Erythroblast (primary cell): ENCODE measurements around the gene CHMP4A.

Source experiments
- DNase-seq, 2 experiments: peaks; one replicate each; lab custom pipeline; 2025; lab: John Stamatoyannopoulos, UW
- GATA1 ChIP-seq: IDR thresholded peaks from 2 replicates; pipeline ENCODE4 v1.6.1; 2011; ENCODE audit warnings: low read depth, mild to moderate bottlenecking, control low read depth, low read length, moderate library complexity
- POLR2A ChIP-seq: IDR thresholded peaks from 2 replicates; pipeline ENCODE4 v1.6.1; 2011; ENCODE audit warnings: mild to moderate bottlenecking, low read length

Gene CHMP4A

GRCh38 chr14:24238527-24239037, 25.3 kb upstream of the CHMP4A start:
- DNase-seq, result no peak
- TF ChIP-seq GATA1 (no peak), POLR2A (no peak)

DNA sequence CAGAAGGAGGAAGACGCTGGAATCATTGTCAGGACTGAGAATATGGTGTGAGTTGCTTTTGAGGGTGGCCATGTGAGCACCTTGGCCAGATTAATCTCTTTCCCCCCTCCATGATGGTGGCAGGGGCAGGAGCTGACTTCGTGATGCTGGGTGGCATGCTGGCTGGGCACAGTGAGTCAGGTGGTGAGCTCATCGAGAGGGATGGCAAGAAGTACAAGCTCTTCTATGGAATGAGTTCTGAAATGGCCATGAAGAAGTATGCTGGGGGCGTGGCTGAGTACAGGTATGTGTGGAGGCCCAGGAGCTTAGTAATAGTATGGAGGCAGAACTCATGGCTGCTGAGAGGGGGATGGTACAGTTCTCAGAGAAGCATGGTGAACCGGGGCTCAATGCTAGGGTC, 24.8 kb upstream of the CHMP4A start:
- DNase-seq, result no peak

GRCh38 chr14:24237463-24237955, 24.2 kb upstream of the CHMP4A start:
- no peak for DNase-seq
- TF ChIP-seq GATA1 (no peak), POLR2A (no peak)

More for the DNA sequence above, 24.8 kb upstream of the CHMP4A start:
- TF ChIP-seq POLR2A, result no peak
- no peak for TF ChIP-seq GATA1

- DNase-seq, result no peak
- TF ChIP-seq GATA1, result no peak
- TF ChIP-seq POLR2A, result no peak
Measured at GRCh38 chr14:24236689-24237462, 23.6 kb upstream of the CHMP4A start.

- DNase-seq, result no peak
- TF ChIP-seq POLR2A, result no peak
- no peak for TF ChIP-seq GATA1
Measured at GRCh38 chr14:24235804-24236688, 22.8 kb upstream of the CHMP4A start.

- no peak for TF ChIP-seq GATA1
- TF ChIP-seq POLR2A, result peak; percentile 16
- peak in 1 of 2 experiments; percentile 19 for DNase-seq
Measured at GRCh38 chr14:24234095-24235005, 21.1 kb upstream of the CHMP4A start.

GRCh38 chr14:24233538-24233866, 20.2 kb upstream of the CHMP4A start:
- no peak for TF ChIP-seq POLR2A
- no peak for TF ChIP-seq GATA1
- DNase-seq, result peak in 1 of 2 experiments; percentile 35

DNA sequence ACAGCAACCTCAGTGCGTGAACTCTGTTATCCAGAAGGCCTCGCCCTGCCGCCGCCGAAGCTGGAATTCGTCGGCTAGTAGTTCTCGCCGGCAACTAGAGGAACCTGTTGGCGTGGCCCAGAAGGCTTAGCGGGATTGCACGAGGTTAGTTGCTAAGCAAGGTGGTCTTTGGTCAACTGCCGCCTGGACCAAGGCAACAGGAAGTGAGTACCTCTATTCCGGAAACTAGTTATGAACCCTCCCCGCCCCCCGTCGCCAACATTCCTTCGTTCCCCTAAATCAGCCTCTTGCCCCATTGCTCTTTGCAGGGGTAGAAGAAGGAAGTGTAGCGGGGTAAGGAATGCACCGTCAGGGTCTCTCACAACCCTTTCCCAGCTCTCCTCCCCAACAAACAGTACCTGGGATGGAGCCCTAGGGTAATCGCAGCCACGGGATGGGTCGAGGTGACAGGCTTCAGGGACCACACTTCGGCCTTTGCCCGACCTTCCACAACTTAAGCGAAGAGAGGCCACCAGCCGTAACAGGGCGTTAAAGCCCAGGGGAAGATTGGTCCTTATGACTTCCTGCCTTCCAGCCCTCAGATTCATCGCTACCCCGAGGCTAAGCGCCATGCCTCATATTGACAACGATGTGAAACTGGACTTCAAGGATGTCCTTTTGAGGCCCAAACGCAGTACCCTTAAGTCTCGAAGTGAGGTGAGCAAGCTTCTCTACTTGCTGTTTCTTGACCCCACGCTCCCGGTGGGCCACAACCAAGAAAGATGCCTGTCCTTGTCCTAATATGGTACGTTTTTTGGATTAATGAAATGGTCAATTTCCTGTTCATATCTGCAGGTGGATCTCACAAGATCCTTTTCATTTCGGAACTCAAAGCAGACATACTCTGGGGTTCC, 19.6 kb upstream of the CHMP4A start, which contains the start of gene GMPR2:
Gene GMPR2 (plus strand): TSS at position 285 of the 893 bp plus-strand sequence. CDS start 325 bp downstream, at position 610.
- no peak for TF ChIP-seq GATA1
- peak; percentile 46 for TF ChIP-seq POLR2A
- peak in 1 of 2 experiments; percentile 54 for DNase-seq

DNA sequence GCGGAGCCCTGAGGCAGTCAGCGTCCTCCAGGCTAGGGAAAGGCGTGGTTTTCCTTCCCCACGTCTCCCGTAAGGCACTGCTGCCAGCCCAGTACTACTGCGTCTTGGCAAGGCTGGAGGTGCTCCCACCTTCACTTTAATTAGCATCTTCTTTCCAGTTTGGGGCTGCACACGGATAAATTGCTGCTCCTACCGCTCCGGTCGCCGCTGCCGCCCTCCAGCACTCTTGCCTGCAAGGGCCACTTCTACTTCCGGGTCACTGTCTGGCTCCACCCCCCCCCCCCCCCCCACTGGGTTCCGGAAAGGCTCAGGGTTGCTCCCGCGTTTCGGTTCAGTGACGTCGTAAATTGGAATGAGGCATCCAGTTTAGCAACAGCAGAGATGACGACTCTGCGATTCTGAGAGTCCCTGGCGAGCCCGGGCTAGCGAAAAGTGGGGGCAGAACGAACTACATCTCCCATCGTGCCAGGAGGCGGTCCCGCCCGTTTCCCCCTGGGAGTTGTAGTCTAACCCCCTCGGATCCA, 18.9 kb upstream of the CHMP4A start, which contains the start of gene NEDD8:
Gene NEDD8 (minus strand): TSS at position 247 of the 524 bp plus-strand sequence. CDS start 100 bp downstream, at position 147.
- DNase-seq, result peak; percentile 89 to 93
- TF ChIP-seq POLR2A (peak; percentile 59), GATA1 (no peak)

DNA sequence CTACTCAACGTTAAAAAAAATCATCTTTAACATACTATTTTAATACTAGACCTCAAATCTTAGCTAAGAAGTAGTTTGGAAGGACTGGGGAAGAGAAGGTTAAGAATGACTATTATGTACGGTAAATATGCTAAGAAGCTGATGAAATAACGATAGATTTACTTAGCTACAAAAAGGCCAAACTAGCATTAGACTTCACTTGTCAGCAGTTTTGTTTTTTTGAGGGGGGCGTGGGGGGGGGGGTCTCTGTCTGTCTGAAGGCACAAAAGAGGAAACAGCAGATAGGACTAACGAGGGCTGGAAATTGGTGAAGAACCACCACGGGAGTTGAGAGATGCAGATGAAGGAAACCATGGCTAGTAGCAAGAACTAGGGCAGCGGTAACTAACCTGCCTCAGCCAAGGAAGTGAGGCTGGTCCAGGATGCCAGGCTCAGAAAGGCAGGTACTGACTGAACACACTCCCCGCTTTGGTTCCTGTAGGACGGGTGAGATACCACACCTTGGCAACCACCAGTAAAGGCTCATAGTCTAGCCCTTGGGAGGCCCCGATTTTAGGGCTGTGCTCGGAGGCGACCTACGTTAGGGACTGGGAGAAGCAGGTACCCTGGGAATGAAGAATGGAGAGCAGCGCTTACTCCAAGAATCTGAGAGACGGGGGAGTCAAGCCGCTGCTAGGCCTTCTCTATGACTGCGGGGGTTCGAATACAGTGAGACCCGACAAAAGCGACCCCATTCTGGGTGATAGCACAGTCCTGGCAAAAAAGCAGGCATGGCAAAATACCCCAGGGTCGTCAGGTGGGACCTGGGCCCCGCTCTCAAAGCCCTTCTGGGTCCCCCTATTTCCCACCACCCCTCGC, 18.2 kb upstream of the CHMP4A start:
- TF ChIP-seq POLR2A, result no peak
- no peak for TF ChIP-seq GATA1
- peak; percentile 44 to 61 for DNase-seq

- no peak for DNase-seq
- no peak for TF ChIP-seq POLR2A
- no peak for TF ChIP-seq GATA1
Measured at GRCh38 chr14:24228902-24229301, 15.6 kb upstream of the CHMP4A start.
